GM12874 (cell line): ENCODE measurements around the gene SLC22A3.

Experiments used
- CTCF ChIP-seq: IDR thresholded peaks from 2 replicates; pipeline ENCODE4 v1.5.1; 2011; ENCODE audit warnings: low read depth, mild to moderate bottlenecking, control low read depth, low read length, moderate library complexity; ENCODE audit not compliant: insufficient read depth

Gene SLC22A3

DNA sequence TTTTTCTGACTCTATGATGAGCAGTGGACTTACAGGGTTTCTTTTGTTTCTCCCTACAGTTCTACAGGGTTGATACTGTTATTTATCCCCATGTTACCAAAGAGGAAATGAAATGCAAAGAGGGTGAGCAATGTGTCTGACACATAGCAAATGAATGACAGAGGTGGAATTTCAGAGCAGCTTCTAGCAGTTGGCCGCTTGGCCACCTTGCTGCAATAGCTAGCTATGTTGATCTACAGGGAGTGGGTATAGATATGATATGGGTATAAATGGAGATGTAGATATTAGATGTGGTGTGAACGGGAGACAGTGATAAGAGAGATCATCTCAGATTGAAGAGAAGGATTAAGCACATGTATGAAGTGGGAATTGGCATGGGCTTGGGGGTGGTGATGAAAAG, 10.9 kb upstream of the SLC22A3 start:
- TF ChIP-seq CTCF = no peak

GRCh38 chr6:160337991-160338390, 10.2 kb upstream of the SLC22A3 start:
- TF ChIP-seq CTCF = no peak

DNA sequence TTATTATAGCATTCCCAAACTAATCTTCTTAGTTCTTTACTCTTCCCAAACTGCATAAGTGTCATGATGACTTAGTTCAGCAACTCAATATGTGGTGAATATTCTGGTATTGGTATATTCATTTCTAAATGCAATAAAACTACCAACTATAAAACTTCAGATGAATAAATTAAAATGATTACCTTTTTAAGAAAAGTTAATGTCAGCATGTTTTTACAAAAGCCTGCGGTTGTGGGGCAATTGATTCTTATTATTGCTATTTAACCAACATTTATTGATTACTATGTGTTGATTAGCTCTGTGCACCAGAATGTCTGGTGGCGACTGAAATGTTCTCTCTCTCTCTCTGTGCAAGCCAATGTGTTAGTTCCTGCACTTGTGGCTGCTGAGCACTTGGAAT, 5.0 kb upstream of the SLC22A3 start:
- no peak for TF ChIP-seq CTCF

GRCh38 chr6:160344271-160344670, 3.9 kb upstream of the SLC22A3 start:
- TF ChIP-seq CTCF = no peak

- TF ChIP-seq CTCF = no peak
Measured at GRCh38 chr6:160347259-160348222, 637 bp upstream of the SLC22A3 start.

DNA sequence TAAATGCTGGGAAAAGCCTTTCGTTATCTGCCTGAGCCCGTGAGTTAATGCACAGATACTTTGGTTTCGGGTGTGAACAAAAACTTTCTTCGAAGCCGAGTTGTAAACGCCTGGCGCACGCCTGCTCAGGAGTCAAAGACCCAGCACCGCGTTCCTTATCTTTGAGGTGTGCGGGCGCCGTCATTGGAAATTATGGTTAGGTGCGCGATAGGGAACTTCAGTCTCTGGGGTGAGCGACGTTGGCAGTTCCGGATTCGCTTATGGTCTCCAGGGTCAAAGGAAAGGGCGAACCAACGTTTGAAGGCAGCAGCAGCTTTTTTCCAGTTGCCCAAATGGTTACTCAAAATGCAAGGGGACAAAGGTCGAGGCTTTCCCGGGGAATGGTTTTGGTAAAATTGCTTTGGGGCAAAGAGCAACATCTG, 853 bp downstream of the SLC22A3 start:
- no peak for TF ChIP-seq CTCF

- no peak for TF ChIP-seq CTCF
Measured at GRCh38 chr6:160349814-160350350, 1.7 kb downstream of the SLC22A3 start.
